ENCODE results near the gene ATP6V1E1.
"Not testable (repeated sequence)": the region's sequence is repeated elsewhere in the genome, so short reads cannot be mapped to it uniquely, and the experiment has no call there.

The ATP6V1E1 gene

GRCh38 chr22:17628406-17629172, at the start of gene ATP6V1E1:
TSS of gene ATP6V1E1 (minus strand) at chr22:17628749. CDS start at chr22:17628635, 114 bp downstream.
- DNase-seq (ENCODE audit: low read depth): peak; percentile 87

- DNase-seq (ENCODE audit: low read depth): no peak
Measured at GRCh38 chr22:17675584-17675983, 47.0 kb upstream of the ATP6V1E1 start.

- DNase-seq (ENCODE audit: low read depth): no peak
Measured at GRCh38 chr22:17674152-17674551, 45.6 kb upstream of the ATP6V1E1 start.

GRCh38 chr22:17672417-17672991, 44.0 kb upstream of the ATP6V1E1 start:
- DNase-seq (ENCODE audit: low read depth): no peak

- not testable (repeated sequence) for DNase-seq (ENCODE audit: low read depth)
Measured at GRCh38 chr22:17671521-17672092, 43.1 kb upstream of the ATP6V1E1 start.

GRCh38 chr22:17665854-17666253, 37.3 kb upstream of the ATP6V1E1 start:
- DNase-seq (ENCODE audit: low read depth): no peak

GRCh38 chr22:17665248-17665647, 36.7 kb upstream of the ATP6V1E1 start:
- DNase-seq (ENCODE audit: low read depth): no peak

GRCh38 chr22:17664414-17665055, 36.0 kb upstream of the ATP6V1E1 start:
- no peak for DNase-seq (ENCODE audit: low read depth)

GRCh38 chr22:17656870-17657395, 28.4 kb upstream of the ATP6V1E1 start:
- DNase-seq (ENCODE audit: low read depth): no peak

- DNase-seq (ENCODE audit: low read depth): no peak
Measured at GRCh38 chr22:17655289-17655688, 26.7 kb upstream of the ATP6V1E1 start.

GRCh38 chr22:17648569-17648968, 20.0 kb upstream of the ATP6V1E1 start:
- no peak for DNase-seq (ENCODE audit: low read depth)

- DNase-seq (ENCODE audit: low read depth): no peak
Measured at GRCh38 chr22:17647991-17648390, 19.4 kb upstream of the ATP6V1E1 start.

- no peak for DNase-seq (ENCODE audit: low read depth)
Measured at GRCh38 chr22:17647452-17647851, 18.9 kb upstream of the ATP6V1E1 start.

- DNase-seq (ENCODE audit: low read depth): not testable (repeated sequence)
Measured at GRCh38 chr22:17642357-17642756, 13.8 kb upstream of the ATP6V1E1 start.

GRCh38 chr22:17641269-17641668, 12.7 kb upstream of the ATP6V1E1 start:
- DNase-seq (ENCODE audit: low read depth): no peak

GRCh38 chr22:17639247-17639741, 10.7 kb upstream of the ATP6V1E1 start:
- DNase-seq (ENCODE audit: low read depth): no peak

GRCh38 chr22:17638432-17639246, 10.1 kb upstream of the ATP6V1E1 start, which contains the start of gene BCL2L13:
TSS of gene BCL2L13 (plus strand) at chr22:17638757. CDS start at chr22:17655712, 16,955 bp downstream.
- DNase-seq (ENCODE audit: low read depth): peak; percentile 80

- DNase-seq (ENCODE audit: low read depth): no peak
Measured at GRCh38 chr22:17638182-17638431, 9.6 kb upstream of the ATP6V1E1 start.

- DNase-seq (ENCODE audit: low read depth): no peak
Measured at GRCh38 chr22:17637490-17638181, 9.1 kb upstream of the ATP6V1E1 start.

- not testable (repeated sequence) for DNase-seq (ENCODE audit: low read depth)
Measured at GRCh38 chr22:17636850-17637249, 8.3 kb upstream of the ATP6V1E1 start.

GRCh38 chr22:17634696-17635095, 6.1 kb upstream of the ATP6V1E1 start:
- DNase-seq (ENCODE audit: low read depth): no peak
